ENCODE results near the gene ZNF692.
"Not testable (repeated sequence)": the region's sequence is repeated elsewhere in the genome, so short reads cannot be mapped to it uniquely, and the experiment has no call there.

Gene ZNF692

GRCh38 chr1:248850124-248850523, 8.8 kb downstream of the ZNF692 start:
- DNase-seq: no peak

DNA sequence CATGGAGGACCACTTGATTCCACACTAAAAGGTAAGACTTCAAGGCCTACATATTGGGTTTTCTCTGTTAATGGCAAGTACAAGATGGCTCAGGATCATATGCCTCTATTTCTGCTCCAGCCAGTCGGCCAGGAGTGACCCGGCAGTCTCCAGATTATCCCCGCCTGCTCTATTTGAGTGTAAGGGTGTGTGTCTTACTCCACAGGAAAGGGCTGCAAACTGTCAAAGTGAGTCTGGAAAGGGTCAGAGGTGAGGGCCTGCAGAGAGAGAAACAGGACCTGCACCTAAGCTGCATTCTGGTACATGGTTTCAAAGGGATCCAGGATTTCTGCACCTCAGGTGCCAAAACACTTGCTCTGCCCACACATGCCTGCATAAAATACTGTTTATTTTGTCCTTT, 9.2 kb downstream of the ZNF692 start:
- no peak for DNase-seq

GRCh38 chr1:248849152-248849551, 9.7 kb downstream of the ZNF692 start:
- no peak for DNase-seq

- no peak for DNase-seq
Observed at GRCh38 chr1:248848602-248849001, 10.3 kb downstream of the ZNF692 start.

GRCh38 chr1:248847956-248848561, 10.8 kb downstream of the ZNF692 start:
- no peak for DNase-seq

DNA sequence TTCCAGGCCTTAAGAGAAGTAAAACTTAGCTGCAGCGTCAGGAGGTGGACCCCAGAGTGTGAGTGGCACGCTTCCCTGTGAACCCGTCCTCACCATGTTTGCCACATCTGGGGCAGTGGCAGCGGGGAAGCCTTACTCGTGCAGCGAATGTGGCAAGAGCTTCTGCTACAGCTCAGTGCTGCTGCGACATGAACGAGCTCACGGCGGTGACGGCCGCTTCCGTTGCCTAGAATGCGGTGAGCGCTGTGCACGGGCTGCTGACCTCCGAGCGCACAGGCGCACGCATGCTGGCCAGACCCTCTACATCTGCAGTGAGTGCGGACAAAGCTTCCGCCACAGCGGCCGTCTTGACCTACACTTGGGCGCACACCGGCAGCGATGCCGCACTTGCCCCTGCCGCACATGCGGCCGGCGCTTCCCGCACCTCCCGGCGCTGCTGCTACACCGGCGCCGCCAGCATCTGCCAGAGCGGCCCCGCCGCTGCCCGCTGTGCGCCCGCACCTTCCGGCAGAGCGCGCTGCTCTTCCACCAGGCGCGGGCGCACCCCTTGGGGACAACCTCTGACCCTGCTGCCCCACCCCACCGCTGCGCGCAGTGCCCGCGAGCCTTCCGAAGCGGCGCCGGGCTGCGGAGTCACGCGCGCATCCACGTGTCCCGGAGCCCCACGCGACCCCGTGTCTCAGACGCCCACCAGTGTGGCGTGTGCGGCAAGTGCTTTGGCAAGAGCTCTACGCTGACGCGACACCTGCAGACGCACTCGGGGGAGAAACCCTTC, 11.5 kb downstream of the ZNF692 start:
- no peak for DNase-seq

GRCh38 chr1:248844526-248844925, 14.4 kb downstream of the ZNF692 start:
- DNase-seq: no peak

DNA sequence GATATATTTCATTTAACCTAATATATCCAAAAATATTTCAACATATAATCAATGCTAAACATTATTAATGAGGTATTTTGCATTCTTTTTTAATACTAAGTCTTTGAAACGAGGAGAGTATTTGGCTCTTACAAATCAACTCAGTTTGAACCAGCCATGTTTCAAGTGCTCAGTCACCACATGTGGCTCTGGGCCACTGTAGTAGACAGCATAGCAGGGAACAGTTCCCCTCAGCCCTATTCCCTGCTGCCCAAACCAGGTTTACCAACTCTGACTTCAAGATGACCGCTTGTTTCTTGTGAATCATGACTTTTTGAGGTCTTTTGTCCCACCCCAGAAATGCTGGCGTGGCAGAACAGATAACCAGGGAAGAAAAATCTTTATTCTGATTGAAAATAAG, 15.2 kb downstream of the ZNF692 start:
- DNase-seq: no peak

DNA sequence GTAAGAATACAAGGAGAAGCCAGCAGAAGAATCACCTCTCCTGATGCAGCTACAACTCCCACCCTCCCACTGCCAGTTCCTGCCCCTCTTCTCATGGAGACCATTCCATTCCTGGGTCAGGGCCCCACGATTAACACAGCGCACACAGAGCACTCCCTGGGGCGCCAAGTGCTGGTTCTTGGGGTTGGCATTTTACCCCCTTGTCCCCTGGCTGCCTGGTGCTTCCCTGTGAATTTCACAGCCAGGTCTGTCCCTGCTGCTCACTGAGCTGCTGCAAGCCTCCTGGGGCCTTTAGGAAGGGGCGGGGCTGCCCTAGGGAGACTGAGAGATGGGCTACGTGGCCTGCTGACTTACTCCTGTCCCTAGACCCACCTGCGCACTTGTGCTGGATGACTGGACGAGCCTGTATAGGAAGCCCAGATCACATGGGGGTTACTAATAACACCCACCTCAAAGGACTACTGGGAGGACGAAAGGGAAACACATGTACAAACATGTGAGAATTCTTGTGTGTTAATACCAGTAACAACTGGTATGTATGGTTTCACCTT, 16.0 kb downstream of the ZNF692 start:
- DNase-seq: no peak

DNA sequence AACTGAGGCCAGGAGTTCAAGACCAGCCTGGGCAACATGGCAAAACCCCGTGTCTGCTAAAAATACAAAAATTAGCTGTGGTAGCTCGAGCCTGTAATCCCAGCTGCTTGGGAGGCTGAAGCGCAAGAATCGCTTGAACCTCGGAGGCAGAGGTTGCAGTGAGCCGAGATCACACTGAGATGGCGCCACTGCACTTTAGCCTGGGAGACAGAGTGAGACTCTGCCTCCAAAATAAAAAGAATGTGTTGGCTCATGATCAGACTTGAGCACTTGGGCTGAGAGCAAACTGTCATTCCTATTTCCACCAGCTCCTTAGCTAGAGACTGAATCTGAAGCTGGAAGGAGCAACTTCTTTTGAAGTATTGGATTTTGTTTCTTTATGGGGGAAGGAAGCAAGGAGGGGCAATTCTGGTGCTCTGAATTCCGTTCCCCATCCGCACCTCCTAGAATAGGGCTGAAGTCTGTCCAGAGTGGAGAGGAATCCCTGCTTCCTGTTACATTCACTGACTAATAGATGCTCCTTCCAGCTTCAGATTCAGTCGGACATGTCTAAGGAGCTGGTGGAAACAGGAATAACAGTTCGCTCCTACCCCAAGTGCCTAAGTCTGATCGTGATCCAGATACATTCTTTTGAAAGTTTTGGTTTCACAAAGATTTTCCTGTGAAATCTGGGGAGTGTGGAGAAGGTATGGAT, 17.0 kb downstream of the ZNF692 start:
- no peak for DNase-seq

DNA sequence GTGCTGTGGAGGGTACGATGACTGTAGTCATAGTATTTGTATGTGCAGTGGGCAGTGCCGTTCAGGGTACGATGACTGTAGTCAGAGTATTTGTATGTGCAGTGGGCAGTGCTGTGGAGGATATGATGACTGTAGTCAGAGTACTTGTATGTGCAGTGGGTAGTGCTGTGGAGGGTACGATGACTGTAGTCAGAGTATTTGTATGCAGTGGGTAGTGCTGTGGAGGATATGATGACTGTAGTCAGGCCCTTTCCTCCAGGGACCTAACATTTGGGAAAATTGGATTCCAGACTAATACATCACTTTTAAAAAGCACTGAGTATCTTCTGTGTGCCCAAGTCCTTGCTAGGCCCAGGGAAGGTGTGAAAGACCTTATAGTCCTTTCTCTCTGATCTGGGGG, 17.9 kb downstream of the ZNF692 start:
- DNase-seq: no peak

GRCh38 chr1:248839168-248839555, 19.7 kb downstream of the ZNF692 start:
- DNase-seq: no peak

- DNase-seq: peak in 55 of 56 donors; percentile 61 to 98 (median 89)
Observed at GRCh38 chr1:248838357-248839167, 20.3 kb downstream of the ZNF692 start.

GRCh38 chr1:248837781-248838356, 21.0 kb downstream of the ZNF692 start, which contains the start of gene ZNF672:
TSS of gene ZNF672 (plus strand) at chr1:248838224. CDS start at chr1:248847275, 9,051 bp downstream.
- DNase-seq: peak; percentile 83 to 99 (median 97)

GRCh38 chr1:248837045-248837780, 21.7 kb downstream of the ZNF692 start:
- DNase-seq: no peak

GRCh38 chr1:248834343-248834940, 24.4 kb downstream of the ZNF692 start:
- DNase-seq: no peak

GRCh38 chr1:248831842-248832241, 27.0 kb downstream of the ZNF692 start:
- no peak for DNase-seq

GRCh38 chr1:248830718-248831017, 28.2 kb downstream of the ZNF692 start:
- DNase-seq: not testable (repeated sequence)

DNA sequence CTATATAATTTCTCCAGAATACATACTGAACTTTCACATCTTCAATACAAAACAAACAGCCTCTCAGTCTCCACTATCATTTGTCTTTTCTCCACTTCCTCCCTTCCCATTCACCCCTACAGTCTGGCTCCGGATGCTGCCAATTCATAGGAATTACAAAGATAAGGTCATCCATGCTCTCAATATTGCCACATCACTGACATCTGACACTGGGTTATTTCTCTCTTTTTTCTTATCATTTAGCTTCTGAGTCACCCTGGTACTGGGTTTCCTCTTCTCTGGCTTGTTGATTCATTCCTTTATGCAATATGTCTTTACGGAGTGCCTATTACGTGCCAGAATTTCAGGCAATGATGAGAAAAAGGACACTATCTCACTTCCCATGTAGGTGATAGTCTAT, 30.0 kb downstream of the ZNF692 start:
- no peak for DNase-seq

Measured in nucleus accumbens (tissue), 56 donors.